Activated T-helper 1 cell treated with anti-CD3 and anti-CD28 coated beads, Interleukin-12 subunit alpha, Interleukin-12 subunit beta, Interleukin-2, Interleukin-4 antibody, amounts not matched to agents 30 ng/mL and 10 ng/mL and 1 ng/mL, durations not matched to agents 14 hours and 24 hours and 36 hours (primary cell): ENCODE data around the gene CFAP206. TPM values are rescaled to one million over a fixed set of nuclear protein-coding genes. Genes with fewer than 3 reads are reported as not detected.
"Not testable (repeated sequence)": the region's sequence is repeated elsewhere in the genome, so short reads cannot be mapped to it uniquely, and the experiment has no call there.

Experiments
- DNase-seq: peaks from one replicate; pipeline ENCODE4 v3.0.0; 2021; ENCODE audit warnings: low spot score
- H3K27ac Mint-ChIP-seq: one replicate; pipeline ENCODE4 v1.8.0; 2021; ENCODE audit warnings: mild to moderate bottlenecking, mixed read lengths
- H3K27me3 Mint-ChIP-seq: one replicate; pipeline ENCODE4 v1.8.0; 2022; ENCODE audit warnings: mild to moderate bottlenecking, moderate library complexity, mixed read lengths; ENCODE audit not compliant: insufficient read depth
- H3K36me3 Mint-ChIP-seq: one replicate; pipeline ENCODE4 v1.8.0; 2021; ENCODE audit warnings: low read depth, mixed read lengths
- H3K4me1 Mint-ChIP-seq: one replicate; pipeline ENCODE4 v1.8.0; 2021; ENCODE audit warnings: low read depth, mixed read lengths
- H3K4me3 Mint-ChIP-seq: one replicate; pipeline ENCODE4 v1.8.0; 2021; ENCODE audit warnings: mild to moderate bottlenecking, moderate library complexity, mixed read lengths
- H3K9me3 Mint-ChIP-seq: one replicate; pipeline ENCODE4 v1.8.0; 2021; ENCODE audit warnings: mixed read lengths
- intact Hi-C: fragments of 100-400 bp; cut with micrococcal nuclease; formaldehyde crosslinking; loops from one replicate; pipeline ENCODE4 v1.15.1; 2024
- total RNA-seq: library from RNA; stranded (reverse); gene quantifications from 2 replicates; pipeline ENCODE4 v1.2.3, GENCODE V29; 2022

The CFAP206 gene
- total RNA-seq, 1 donor from 2014 or later = not detected

- no peak overlapping the region for H3K27ac Mint-ChIP-seq
- H3K4me1 Mint-ChIP-seq = no peaks in the 10 kb centered on the region
- peak; percentile 51 for DNase-seq
- H3K27me3 Mint-ChIP-seq = no peaks in the 10 kb centered on the region
- no peaks in the 10 kb centered on the region for H3K9me3 Mint-ChIP-seq
- intact Hi-C loops = loop anchor here (2.0 kb wide), 1 partner anchor 36 kb away; the partner anchor contains the start of gene SLC35A1
- H3K36me3 Mint-ChIP-seq = no peaks in the 10 kb centered on the region
- H3K4me3 Mint-ChIP-seq = no peak overlapping the region
These were observed 28.7 kb downstream of the CFAP206 start for GRCh38 chr6:87436435-87436834.

GRCh38 chr6:87441711-87442110, 33.9 kb downstream of the CFAP206 start:
- no peak for DNase-seq
- no peak overlapping the region for H3K27ac Mint-ChIP-seq
- H3K4me3 Mint-ChIP-seq = no peak overlapping the region
- H3K36me3 Mint-ChIP-seq = no peaks in the 10 kb centered on the region
- peaks cover 1% of the 10 kb centered on the region for H3K27me3 Mint-ChIP-seq
- no peaks in the 10 kb centered on the region for H3K4me1 Mint-ChIP-seq
- intact Hi-C loops = no loop called here
- H3K9me3 Mint-ChIP-seq = no peaks in the 10 kb centered on the region

- intact Hi-C loops = no loop called here
- Mint-ChIP-seq H3K4me3 (no peak overlapping the region), H3K4me1 (no peaks in the 10 kb centered on the region), H3K36me3 (no peaks in the 10 kb centered on the region), H3K27ac (no peak overlapping the region), H3K27me3 (peaks cover 1% of the 10 kb centered on the region), H3K9me3 (no peaks in the 10 kb centered on the region)
- DNase-seq = no peak
These were observed 36.6 kb downstream of the CFAP206 start for GRCh38 chr6:87444362-87444761.

GRCh38 chr6:87465051-87465450, 57.3 kb downstream of the CFAP206 start:
- no peak for DNase-seq
- H3K4me1 Mint-ChIP-seq = no peaks in the 10 kb centered on the region
- H3K4me3 Mint-ChIP-seq = no peak overlapping the region
- H3K9me3 Mint-ChIP-seq = no peaks in the 10 kb centered on the region
- no peak overlapping the region for H3K27ac Mint-ChIP-seq
- H3K36me3 Mint-ChIP-seq = no peaks in the 10 kb centered on the region
- intact Hi-C loops = no loop called here
- peaks cover 36% of the 10 kb centered on the region for H3K27me3 Mint-ChIP-seq

- DNase-seq = peak; percentile 77
- Mint-ChIP-seq H3K4me1 (peaks cover 14% of the 10 kb centered on the region), H3K27ac (peak within 1 kb of the TSS; percentile 97), H3K27me3 (peaks cover 7% of the 10 kb centered on the region), H3K4me3 (peak within 1 kb of the TSS; percentile 98), H3K36me3 (no peaks in the 10 kb centered on the region), H3K9me3 (no peaks in the 10 kb centered on the region)
- intact Hi-C loops = loop anchor here (1.0 to 5.0 kb wide), 10 partner anchors 36 to 1490 kb away; partner anchors contain the start of genes AKIRIN2, ORC3, RNGTT and SMIM8
These were observed 65.0 kb downstream of the CFAP206 start, which contains the start of gene SLC35A1 for GRCh38 chr6:87472525-87473418. TSS of gene SLC35A1 (plus strand) at chr6:87472974. CDS start at chr6:87473004, 30 bp downstream.

- no peaks in the 10 kb centered on the region for H3K36me3 Mint-ChIP-seq
- peak overlapping the region; percentile 98 for H3K4me3 Mint-ChIP-seq
- H3K27me3 Mint-ChIP-seq = peaks cover 7% of the 10 kb centered on the region
- H3K9me3 Mint-ChIP-seq = no peaks in the 10 kb centered on the region
- H3K4me1 Mint-ChIP-seq = peaks cover 14% of the 10 kb centered on the region
- no peak for DNase-seq
- H3K27ac Mint-ChIP-seq = peak overlapping the region; percentile 97
- intact Hi-C loops = loop anchor here (1.0 to 5.0 kb wide), 6 partner anchors 37 to 1489 kb away; partner anchors contain the start of genes ORC3 and RNGTT
These were observed 65.7 kb downstream of the CFAP206 start for GRCh38 chr6:87473419-87473903.

- H3K4me3 Mint-ChIP-seq = no peak overlapping the region
- intact Hi-C loops = no loop called here
- peaks cover 7% of the 10 kb centered on the region for H3K36me3 Mint-ChIP-seq
- H3K27me3 Mint-ChIP-seq = no peaks in the 10 kb centered on the region
- DNase-seq = no peak
- no peak overlapping the region for H3K27ac Mint-ChIP-seq
- H3K4me1 Mint-ChIP-seq = peaks cover 5% of the 10 kb centered on the region
- H3K9me3 Mint-ChIP-seq = no peaks in the 10 kb centered on the region
These were observed 74.2 kb downstream of the CFAP206 start for GRCh38 chr6:87481931-87482330.

- peaks cover 7% of the 10 kb centered on the region for H3K36me3 Mint-ChIP-seq
- H3K4me3 Mint-ChIP-seq = no peak overlapping the region
- DNase-seq = no peak
- intact Hi-C loops = no loop called here
- H3K9me3 Mint-ChIP-seq = no peaks in the 10 kb centered on the region
- H3K4me1 Mint-ChIP-seq = peaks cover 5% of the 10 kb centered on the region
- H3K27ac Mint-ChIP-seq = no peak overlapping the region
- no peaks in the 10 kb centered on the region for H3K27me3 Mint-ChIP-seq
These were observed 74.6 kb downstream of the CFAP206 start for GRCh38 chr6:87482366-87482765.

- Mint-ChIP-seq H3K27me3 (no peaks in the 10 kb centered on the region), H3K4me3 (no peak overlapping the region), H3K27ac (no peak overlapping the region), H3K36me3 (peaks cover 6% of the 10 kb centered on the region), H3K4me1 (peaks cover 5% of the 10 kb centered on the region), H3K9me3 (no peaks in the 10 kb centered on the region)
- no peak for DNase-seq
- intact Hi-C loops = no loop called here
These were observed 76.2 kb downstream of the CFAP206 start for GRCh38 chr6:87483929-87484328.

- no peaks in the 10 kb centered on the region for H3K9me3 Mint-ChIP-seq
- intact Hi-C loops = no loop called here
- no peak for DNase-seq
- H3K4me1 Mint-ChIP-seq = peaks cover 5% of the 10 kb centered on the region
- no peaks in the 10 kb centered on the region for H3K27me3 Mint-ChIP-seq
- peaks cover 6% of the 10 kb centered on the region for H3K36me3 Mint-ChIP-seq
- no peak overlapping the region for H3K4me3 Mint-ChIP-seq
- H3K27ac Mint-ChIP-seq = no peak overlapping the region
These were observed 76.7 kb downstream of the CFAP206 start for GRCh38 chr6:87484491-87484890.

- Mint-ChIP-seq H3K4me3 (no peak overlapping the region), H3K27ac (no peak overlapping the region), H3K36me3 (peaks cover 5% of the 10 kb centered on the region), H3K4me1 (peaks cover 5% of the 10 kb centered on the region), H3K27me3 (no peaks in the 10 kb centered on the region), H3K9me3 (no peaks in the 10 kb centered on the region)
- no peak for DNase-seq
- intact Hi-C loops = no loop called here
These were observed 79.8 kb downstream of the CFAP206 start for GRCh38 chr6:87487555-87487954.

- intact Hi-C loops, H3K4me1 Mint-ChIP-seq, DNase-seq, H3K27me3 Mint-ChIP-seq, H3K27ac Mint-ChIP-seq, H3K9me3 Mint-ChIP-seq, H3K4me3 Mint-ChIP-seq: not testable (repeated sequence)
- peaks cover 10% of the 10 kb centered on the region for H3K36me3 Mint-ChIP-seq
These were observed 81.6 kb downstream of the CFAP206 start for GRCh38 chr6:87489326-87489725.

GRCh38 chr6:87494761-87495422, 87.1 kb downstream of the CFAP206 start:
- Mint-ChIP-seq H3K4me1 (peaks cover 5% of the 10 kb centered on the region), H3K4me3 (no peak overlapping the region), H3K9me3 (no peaks in the 10 kb centered on the region), H3K27me3 (no peaks in the 10 kb centered on the region), H3K36me3 (peaks cover 12% of the 10 kb centered on the region), H3K27ac (no peak overlapping the region)
- no peak for DNase-seq
- intact Hi-C loops = no loop called here
